Measurements from ENCODE around the gene FBXO10. TPM values are rescaled to one million over a fixed set of nuclear protein-coding genes. Genes with fewer than 3 reads are reported as not detected.
A peak's percentile ranks its signal among the peaks of the same experiment; 100 is the strongest.

The FBXO10 gene
- total RNA-seq, 1 experiment from 2014 or later, result 14.0 TPM

- DNase-seq (ENCODE audit: low spot score) (peak; percentile 80), ATAC-seq (peak; percentile 94)
- Mint-ChIP-seq H3K27me3 (ENCODE audit: low read depth) (peaks cover 46% of the 10 kb centered on the region), H3K4me1 (peaks cover 21% of the 10 kb centered on the region), H3K9me3 (no peaks in the 10 kb centered on the region), H3K4me3 (peak within 1 kb of the TSS; percentile 96), H3K27ac (peak within 1 kb of the TSS; percentile 87), H3K36me3 (peaks cover 22% of the 10 kb centered on the region)
- CTCF ChIA-PET, result interaction anchor here (0.5 to 1.9 kb wide), 8 partner anchors 17 to 263 kb away, joined by 3 to 10 read pairs (median 4); partner anchors contain the start of genes EXOSC3, FBXO10 and POLR1E
- POLR2A ChIA-PET, result interaction anchor here (0.6 kb wide), 2 partner anchors 42 to 1017 kb away, joined by 4 to 5 read pairs; no protein-coding TSS in a partner anchor
- TF ChIP-seq, protein P1, sequence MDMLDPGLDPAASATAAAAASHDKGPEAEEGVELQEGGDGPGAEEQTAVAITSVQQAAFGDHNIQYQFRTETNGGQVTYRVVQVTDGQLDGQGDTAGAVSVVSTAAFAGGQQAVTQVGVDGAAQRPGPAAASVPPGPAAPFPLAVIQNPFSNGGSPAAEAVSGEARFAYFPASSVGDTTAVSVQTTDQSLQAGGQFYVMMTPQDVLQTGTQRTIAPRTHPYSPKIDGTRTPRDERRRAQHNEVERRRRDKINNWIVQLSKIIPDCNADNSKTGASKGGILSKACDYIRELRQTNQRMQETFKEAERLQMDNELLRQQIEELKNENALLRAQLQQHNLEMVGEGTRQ (CRISPR knock-in tag; IDR thresholded peaks at IDR 0.05), result no peak
- TF ChIP-seq E2F5 (CRISPR knock-in tag; IDR thresholded peaks at IDR 0.05) (peak; percentile 92), ETV6 (CRISPR knock-in tag; IDR thresholded peaks at IDR 0.05) (peak; percentile 98), ZNF121 (CRISPR knock-in tag; IDR thresholded peaks at IDR 0.05) (0 out of 2 replicates have a peak, but pooled peaks have one; percentile 27), ZNF317 (CRISPR knock-in tag; IDR thresholded peaks at IDR 0.05; ENCODE audit: borderline replicate concordance, low read depth) (peak; percentile 64), ZNF263 (CRISPR knock-in tag; IDR thresholded peaks at IDR 0.05; ENCODE audit: low read depth) (no peak), FOXP1 (CRISPR knock-in tag; IDR thresholded peaks at IDR 0.05; ENCODE audit: borderline replicate concordance) (peak; percentile 99), PREB (CRISPR knock-in tag; IDR thresholded peaks at IDR 0.05; ENCODE audit: borderline replicate concordance) (peak; percentile 92; the same call in 1 of the 2 replicates), SP1 (CRISPR knock-in tag; conservative IDR thresholded peaks at IDR 0.05) (peak; percentile 85), GRHL2 (CRISPR knock-in tag; IDR thresholded peaks at IDR 0.05; ENCODE audit: insufficient replicate concordance, severe bottlenecking) (no peak), AR (CRISPR knock-in tag; IDR thresholded peaks at IDR 0.05) (no peak), ELF4 (CRISPR knock-in tag; IDR thresholded peaks at IDR 0.05; ENCODE audit: low read depth) (peak; percentile 83; the same call in 1 of the 2 replicates), ATF3 (CRISPR knock-in tag; conservative IDR thresholded peaks at IDR 0.05) (peak; percentile 54; the same call in 1 of the 2 replicates), ATF1 (CRISPR knock-in tag; IDR thresholded peaks at IDR 0.05) (0 out of 2 replicates have a peak, but pooled peaks have one; percentile 83), MXD4 (CRISPR knock-in tag; IDR thresholded peaks at IDR 0.05; ENCODE audit: borderline replicate concordance) (no peak), NFE2L1 (CRISPR knock-in tag; IDR thresholded peaks at IDR 0.05) (peak; percentile 99), EMX1 (CRISPR knock-in tag; IDR thresholded peaks at IDR 0.05) (no peak), ZBTB21 (CRISPR knock-in tag; IDR thresholded peaks at IDR 0.05; ENCODE audit: borderline replicate concordance) (no peak), NR3C1 (CRISPR knock-in tag; conservative IDR thresholded peaks at IDR 0.05; ENCODE audit: low read depth) (no peak), ZNF671 (CRISPR knock-in tag; IDR thresholded peaks at IDR 0.05) (no peak)
- TF ChIP-seq, protein P2, sequence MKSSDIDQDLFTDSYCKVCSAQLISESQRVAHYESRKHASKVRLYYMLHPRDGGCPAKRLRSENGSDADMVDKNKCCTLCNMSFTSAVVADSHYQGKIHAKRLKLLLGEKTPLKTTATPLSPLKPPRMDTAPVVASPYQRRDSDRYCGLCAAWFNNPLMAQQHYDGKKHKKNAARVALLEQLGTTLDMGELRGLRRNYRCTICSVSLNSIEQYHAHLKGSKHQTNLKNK (CRISPR knock-in tag; IDR thresholded peaks at IDR 0.05), result no peak
- TF ChIP-seq, protein P3, sequence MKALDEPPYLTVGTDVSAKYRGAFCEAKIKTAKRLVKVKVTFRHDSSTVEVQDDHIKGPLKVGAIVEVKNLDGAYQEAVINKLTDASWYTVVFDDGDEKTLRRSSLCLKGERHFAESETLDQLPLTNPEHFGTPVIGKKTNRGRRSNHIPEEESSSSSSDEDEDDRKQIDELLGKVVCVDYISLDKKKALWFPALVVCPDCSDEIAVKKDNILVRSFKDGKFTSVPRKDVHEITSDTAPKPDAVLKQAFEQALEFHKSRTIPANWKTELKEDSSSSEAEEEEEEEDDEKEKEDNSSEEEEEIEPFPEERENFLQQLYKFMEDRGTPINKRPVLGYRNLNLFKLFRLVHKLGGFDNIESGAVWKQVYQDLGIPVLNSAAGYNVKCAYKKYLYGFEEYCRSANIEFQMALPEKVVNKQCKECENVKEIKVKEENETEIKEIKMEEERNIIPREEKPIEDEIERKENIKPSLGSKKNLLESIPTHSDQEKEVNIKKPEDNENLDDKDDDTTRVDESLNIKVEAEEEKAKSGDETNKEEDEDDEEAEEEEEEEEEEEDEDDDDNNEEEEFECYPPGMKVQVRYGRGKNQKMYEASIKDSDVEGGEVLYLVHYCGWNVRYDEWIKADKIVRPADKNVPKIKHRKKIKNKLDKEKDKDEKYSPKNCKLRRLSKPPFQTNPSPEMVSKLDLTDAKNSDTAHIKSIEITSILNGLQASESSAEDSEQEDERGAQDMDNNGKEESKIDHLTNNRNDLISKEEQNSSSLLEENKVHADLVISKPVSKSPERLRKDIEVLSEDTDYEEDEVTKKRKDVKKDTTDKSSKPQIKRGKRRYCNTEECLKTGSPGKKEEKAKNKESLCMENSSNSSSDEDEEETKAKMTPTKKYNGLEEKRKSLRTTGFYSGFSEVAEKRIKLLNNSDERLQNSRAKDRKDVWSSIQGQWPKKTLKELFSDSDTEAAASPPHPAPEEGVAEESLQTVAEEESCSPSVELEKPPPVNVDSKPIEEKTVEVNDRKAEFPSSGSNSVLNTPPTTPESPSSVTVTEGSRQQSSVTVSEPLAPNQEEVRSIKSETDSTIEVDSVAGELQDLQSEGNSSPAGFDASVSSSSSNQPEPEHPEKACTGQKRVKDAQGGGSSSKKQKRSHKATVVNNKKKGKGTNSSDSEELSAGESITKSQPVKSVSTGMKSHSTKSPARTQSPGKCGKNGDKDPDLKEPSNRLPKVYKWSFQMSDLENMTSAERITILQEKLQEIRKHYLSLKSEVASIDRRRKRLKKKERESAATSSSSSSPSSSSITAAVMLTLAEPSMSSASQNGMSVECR (CRISPR knock-in tag; IDR thresholded peaks at IDR 0.05; ENCODE audit: borderline replicate concordance), result peak; percentile 99
- TF ChIP-seq, protein P4, sequence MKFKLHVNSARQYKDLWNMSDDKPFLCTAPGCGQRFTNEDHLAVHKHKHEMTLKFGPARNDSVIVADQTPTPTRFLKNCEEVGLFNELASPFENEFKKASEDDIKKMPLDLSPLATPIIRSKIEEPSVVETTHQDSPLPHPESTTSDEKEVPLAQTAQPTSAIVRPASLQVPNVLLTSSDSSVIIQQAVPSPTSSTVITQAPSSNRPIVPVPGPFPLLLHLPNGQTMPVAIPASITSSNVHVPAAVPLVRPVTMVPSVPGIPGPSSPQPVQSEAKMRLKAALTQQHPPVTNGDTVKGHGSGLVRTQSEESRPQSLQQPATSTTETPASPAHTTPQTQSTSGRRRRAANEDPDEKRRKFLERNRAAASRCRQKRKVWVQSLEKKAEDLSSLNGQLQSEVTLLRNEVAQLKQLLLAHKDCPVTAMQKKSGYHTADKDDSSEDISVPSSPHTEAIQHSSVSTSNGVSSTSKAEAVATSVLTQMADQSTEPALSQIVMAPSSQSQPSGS (CRISPR knock-in tag; IDR thresholded peaks at IDR 0.05; ENCODE audit: borderline replicate concordance, low read depth), result peak; percentile 67; the same call in 1 of the 2 replicates
Observed at GRCh38 chr9:37592108-37592951, 16.1 kb upstream of the FBXO10 start, which contains the start of gene TOMM5. Gene TOMM5, minus strand, starts transcription at chr9:37592597. Its CDS starts 65 bp downstream, at chr9:37592532.

All from WTC11 (cell line).